Chondrocyte (in vitro differentiated cells): ENCODE measurements around the gene ZNF385B. TPM values are rescaled to one million over a fixed set of nuclear protein-coding genes. Genes with fewer than 3 reads are reported as not detected.

Experiments used
- DNase-seq: peaks from one replicate; pipeline ENCODE4 v3.0.0; 2021; ENCODE audit warnings: mixed read lengths, low spot score
- H3K27ac Mint-ChIP-seq: one replicate; pipeline ENCODE4 v1.8.0; 2021; ENCODE audit warnings: mild to moderate bottlenecking, moderate library complexity, mixed read lengths; ENCODE audit not compliant: unreplicated experiment
- H3K27me3 Mint-ChIP-seq: 2 replicates; pipeline ENCODE4 v1.8.0; 2021; ENCODE audit warnings: low read depth, mixed read lengths
- H3K36me3 Mint-ChIP-seq: 2 replicates; pipeline ENCODE4 v1.8.0; 2021; ENCODE audit warnings: low read depth, mixed read lengths
- H3K4me1 Mint-ChIP-seq: 2 replicates; pipeline ENCODE4 v1.8.0; 2021; ENCODE audit warnings: low read depth, mild to moderate bottlenecking, mixed read lengths
- H3K4me3 Mint-ChIP-seq: one replicate; pipeline ENCODE4 v1.8.0; 2021; ENCODE audit warnings: mild to moderate bottlenecking, moderate library complexity, mixed read lengths; ENCODE audit not compliant: unreplicated experiment
- H3K9me3 Mint-ChIP-seq: 2 replicates; pipeline ENCODE4 v1.8.0; 2021; ENCODE audit warnings: low read depth, mixed read lengths
- CTCF ChIP-seq: fragments of 200-600 bp; sonication (generic); IDR thresholded peaks from 2 replicates; pipeline ENCODE4 v1.5.0; 2021; ENCODE audit warnings: antibody characterized with exemption, mild to moderate bottlenecking, moderate library complexity
- total RNA-seq: library from RNA; stranded (reverse); gene quantifications from 3 replicates; pipeline ENCODE4 v1.2.1, GENCODE V29; 2021

ZNF385B gene
- total RNA-seq, 1 donor from 2014 or later, result 0.25 TPM

DNA sequence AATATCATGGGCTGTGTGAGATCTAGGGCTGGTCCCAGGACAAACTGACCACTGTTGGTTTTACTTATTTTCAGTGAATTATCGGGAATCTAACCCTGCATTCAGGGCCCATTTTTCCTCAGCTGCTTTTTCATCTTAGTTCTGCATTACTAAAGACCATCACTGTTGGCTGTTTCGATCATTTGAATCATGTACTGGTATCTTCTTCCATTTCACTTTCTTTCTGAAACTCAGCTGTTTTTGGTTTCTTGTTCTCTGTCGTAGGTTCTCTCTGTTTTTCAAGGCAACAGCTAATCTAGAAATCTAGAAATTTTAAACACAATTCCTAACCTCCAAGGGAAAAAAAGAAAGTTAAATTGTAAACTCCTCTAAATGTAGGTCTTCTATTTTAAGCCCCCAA is 436.8 kb downstream of the ZNF385B start:
- H3K4me3 Mint-ChIP-seq, result no peak overlapping the region
- H3K27ac Mint-ChIP-seq, result no peak overlapping the region
- TF ChIP-seq CTCF, result no peak
- H3K27me3 Mint-ChIP-seq, result no peaks in the 10 kb centered on the region
- H3K4me1 Mint-ChIP-seq, result peaks cover 13% of the 10 kb centered on the region
- H3K9me3 Mint-ChIP-seq, result no peaks in the 10 kb centered on the region
- DNase-seq, result no peak
- H3K36me3 Mint-ChIP-seq, result no peaks in the 10 kb centered on the region

DNA sequence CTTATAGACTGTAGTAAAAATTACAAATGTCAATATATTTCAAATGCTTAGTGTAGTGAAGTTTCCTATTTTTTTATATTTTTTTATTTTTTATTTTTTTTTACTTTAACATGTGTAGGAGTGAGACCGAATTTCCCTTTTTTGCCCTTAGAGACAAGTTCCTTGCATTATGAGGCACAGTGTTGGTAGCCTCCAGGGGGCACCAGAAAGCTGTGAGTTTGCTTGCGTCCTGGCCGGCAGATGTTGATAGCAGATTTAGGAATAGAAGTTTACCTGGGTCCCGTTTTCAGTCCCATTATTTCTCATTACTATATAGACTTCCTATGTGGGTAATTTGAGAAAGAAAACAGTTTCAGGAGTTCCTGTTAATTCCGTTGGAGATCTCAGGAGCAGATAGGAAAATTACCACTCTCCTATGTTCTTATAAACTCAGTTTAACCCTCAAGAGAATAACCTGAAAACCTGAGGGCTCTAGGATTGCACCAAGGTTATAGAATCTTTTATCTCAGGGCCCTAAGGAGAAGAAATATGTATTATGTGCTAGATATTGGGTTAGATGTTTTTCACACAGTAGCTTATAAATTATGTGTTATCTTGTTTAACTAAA is 439.3 kb downstream of the ZNF385B start:
- H3K4me3 Mint-ChIP-seq, result no peak overlapping the region
- DNase-seq, result no peak

DNA sequence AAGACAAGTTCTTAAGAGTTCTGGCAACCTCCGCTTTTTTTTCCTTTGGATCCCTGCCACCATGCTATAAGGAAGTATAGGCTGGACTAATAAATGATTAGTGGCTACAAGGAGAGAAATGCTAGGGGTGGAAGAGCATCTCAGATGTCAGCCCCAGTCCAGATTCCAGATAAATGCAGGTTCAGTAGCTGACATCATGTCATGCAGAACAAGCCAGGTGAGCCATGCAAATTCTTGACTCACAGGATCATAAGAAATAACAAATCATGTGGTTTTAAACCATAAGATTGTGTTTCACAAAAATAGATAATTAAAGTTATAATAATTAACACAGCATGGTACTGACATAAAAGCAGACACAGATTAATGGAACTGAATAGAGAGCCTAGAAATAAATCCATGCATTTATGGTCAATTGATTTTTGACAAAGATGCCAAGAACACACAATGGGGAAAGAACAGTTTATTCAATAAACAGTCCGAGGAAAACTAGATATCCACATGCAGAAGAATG is 443.9 kb downstream of the ZNF385B start:
- no peak overlapping the region for H3K27ac Mint-ChIP-seq
- TF ChIP-seq CTCF, result no peak
- no peak overlapping the region for H3K4me3 Mint-ChIP-seq
- DNase-seq, result no peak
- no peaks in the 10 kb centered on the region for H3K36me3 Mint-ChIP-seq
- H3K27me3 Mint-ChIP-seq, result peaks cover 8% of the 10 kb centered on the region
- peaks cover 3% of the 10 kb centered on the region for H3K4me1 Mint-ChIP-seq
- peaks cover 6% of the 10 kb centered on the region for H3K9me3 Mint-ChIP-seq

More for the DNA sequence above, 439.3 kb downstream of the ZNF385B start:
- Mint-ChIP-seq H3K27me3 (no peaks in the 10 kb centered on the region), H3K36me3 (no peaks in the 10 kb centered on the region), H3K9me3 (no peaks in the 10 kb centered on the region), H3K4me1 (peaks cover 3% of the 10 kb centered on the region), H3K27ac (no peak overlapping the region)
- TF ChIP-seq CTCF, result peak; percentile 90

DNA sequence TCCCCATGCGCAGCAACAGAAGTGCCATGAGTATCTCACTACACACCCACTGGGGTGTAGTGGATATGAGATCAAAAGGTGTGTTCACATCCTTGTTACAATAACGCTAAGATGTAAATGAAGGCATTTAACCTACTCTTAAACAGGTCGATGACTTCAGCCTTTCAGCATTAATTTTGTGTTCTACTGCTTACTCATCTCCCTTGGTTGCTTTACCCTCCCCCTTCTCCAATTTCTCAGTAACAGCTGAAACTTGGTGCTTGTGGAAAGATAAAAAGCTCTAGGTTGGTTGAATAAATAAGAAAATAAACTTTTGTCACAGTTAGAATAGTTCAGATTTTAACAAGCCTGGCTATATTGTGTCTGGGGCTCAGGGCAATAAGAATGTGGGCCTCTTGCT is 449.3 kb downstream of the ZNF385B start:
- no peak for DNase-seq
- no peak for TF ChIP-seq CTCF
- H3K4me1 Mint-ChIP-seq, result peaks cover 4% of the 10 kb centered on the region
- H3K36me3 Mint-ChIP-seq, result no peaks in the 10 kb centered on the region
- H3K27me3 Mint-ChIP-seq, result peaks cover 17% of the 10 kb centered on the region
- H3K27ac Mint-ChIP-seq, result no peak overlapping the region
- H3K9me3 Mint-ChIP-seq, result peaks cover 6% of the 10 kb centered on the region
- H3K4me3 Mint-ChIP-seq, result no peak overlapping the region

DNA sequence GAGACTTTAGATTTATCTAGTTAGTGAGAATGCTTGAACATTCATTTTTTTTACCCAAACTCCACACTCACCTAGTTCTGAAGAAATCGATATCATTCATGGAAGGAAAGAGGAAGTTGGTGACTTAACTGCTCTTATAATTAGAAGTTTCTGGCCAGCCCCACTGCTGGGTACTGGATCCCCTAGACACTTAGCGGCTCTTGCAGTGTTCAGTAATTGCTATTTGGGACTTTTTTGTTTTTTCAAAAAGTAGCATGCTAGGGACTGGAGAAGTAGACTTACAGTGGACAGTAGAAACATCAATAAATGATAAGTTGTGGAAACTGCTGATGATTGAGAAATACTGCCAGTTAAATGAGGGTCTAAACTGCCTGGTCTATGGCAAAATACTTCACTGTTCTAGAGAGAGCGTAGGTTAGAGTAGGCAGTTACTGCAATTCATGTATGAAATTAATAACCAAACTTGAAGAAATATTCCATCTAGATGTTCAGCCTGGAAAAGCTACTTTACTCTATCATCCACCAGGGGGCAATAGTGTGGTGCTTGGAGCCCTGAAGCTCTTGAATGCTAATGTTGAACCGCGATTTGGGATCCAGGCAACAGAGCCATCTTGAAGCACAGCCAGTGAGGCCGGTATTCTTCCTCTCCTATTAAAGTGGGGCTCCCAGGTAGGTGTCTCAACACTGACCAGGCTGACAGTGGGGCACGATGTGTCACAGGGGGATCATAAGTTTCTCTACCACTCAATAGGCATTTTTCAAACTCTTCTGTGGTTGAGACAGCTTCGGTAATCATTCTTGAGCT is 450.7 kb downstream of the ZNF385B start:
- H3K27ac Mint-ChIP-seq, result no peak overlapping the region
- no peaks in the 10 kb centered on the region for H3K36me3 Mint-ChIP-seq
- peaks cover 3% of the 10 kb centered on the region for H3K9me3 Mint-ChIP-seq
- TF ChIP-seq CTCF, result peak; percentile 88
- no peak overlapping the region for H3K4me3 Mint-ChIP-seq
- H3K27me3 Mint-ChIP-seq, result peaks cover 19% of the 10 kb centered on the region
- H3K4me1 Mint-ChIP-seq, result peaks cover 4% of the 10 kb centered on the region
- no peak for DNase-seq
